Stomach (tissue), 9 donors: Measurements from ENCODE around the gene DOK5. TPM values are rescaled to one million over a fixed set of nuclear protein-coding genes. Genes with fewer than 3 reads are reported as not detected.

Experiments used
- DNase-seq, 2 donors: peaks; one replicate each; pipeline versions ENCODE4 v3.0.0 to v3.0.0-alpha.2; 2013 to 2019
- H3K27ac ChIP-seq, 5 donors: fragments of 200-600 bp in 4 of 5; sonication (generic) in 4 of 5; one replicate each; pipeline ENCODE4 v1.5.1; 2013 to 2019; ENCODE audit warnings: mild to moderate bottlenecking in 1 of 5, moderate library complexity in 1 of 5
- H3K27me3 ChIP-seq, 3 donors: fragments of 200-600 bp; sonication (generic); one replicate each; pipeline ENCODE4 v1.5.1; 2017 to 2019; ENCODE audit warnings: mixed run types in 1 of 3
- H3K36me3 ChIP-seq, 4 donors: fragments of 200-600 bp; sonication (generic); 1 replicate in 3 of 4; 2 replicates in 1 of 4; pipeline ENCODE4 v1.5.1; 2016 to 2019
- H3K4me1 ChIP-seq, 4 donors: fragments of 200-600 bp; sonication (generic); one replicate each; pipeline ENCODE4 v1.5.1; 2016 to 2019
- H3K4me3 ChIP-seq, 4 donors: fragments of 200-600 bp; sonication (generic) in 3 of 4; one replicate each; pipeline ENCODE4 v1.5.1; 2016 to 2019; ENCODE audit warnings: mild to moderate bottlenecking in 1 of 4
- H3K9me3 ChIP-seq, 4 donors: fragments of 200-600 bp; sonication (generic); one replicate each; pipeline ENCODE4 v1.5.1; 2016 to 2019
- CTCF ChIP-seq, 7 experiments: fragments of 450-650 bp in 4 of 7; fragments of 200-600 bp in 3 of 7; sonication (generic) in 3 of 7; IDR thresholded peaks; one replicate each; pipeline ENCODE4 v1.5.1; 2016 to 2019; ENCODE audit warnings: antibody characterized with exemption in 7 of 7, control low read depth in 2 of 7, mild to moderate bottlenecking in 1 of 7
- EP300 ChIP-seq: sonication (generic); formaldehyde crosslinking; IDR thresholded peaks from one replicate; pipeline ENCODE4 v1.6.1; 2017; ENCODE audit warnings: antibody characterized with exemption
- POLR2A ChIP-seq, 4 donors: fragments of 450-650 bp; IDR thresholded peaks; one replicate each; pipeline ENCODE4 v1.6.1; 2016; ENCODE audit warnings: antibody characterized with exemption in 4 of 4, control low read depth in 2 of 4, mild to moderate bottlenecking in 1 of 4, moderate library complexity in 1 of 4
- POLR2AphosphoS5 ChIP-seq, 3 donors: sonication (generic); formaldehyde crosslinking; IDR thresholded peaks; one replicate each; pipeline ENCODE4 v1.6.1; 2016; ENCODE audit warnings: antibody characterized with exemption in 3 of 3
- WGBS, 5 donors: extraction: QIAGEN DNeasy Blood & Tissue Kit in 3 of 5; methylation state at CpG; one replicate each; pipeline versions ENCODE4 v1.1.5 to v1.1.7; 2013 to 2018; 5-methylcytosine and 5-hydroxymethylcytosine counted together
- intact Hi-C: fragments of 100-400 bp; cut with DNase I; formaldehyde crosslinking; loops from one replicate; pipeline ENCODE4 v1.15.1; 2023; ENCODE audit warnings: low total_unique reads
- polyA plus RNA-seq, 3 donors: library from polyadenylated mRNA; stranded (reverse); fragments of 200-250 nt; gene quantifications; one replicate each; pipeline ENCODE4 v1.2.3, GENCODE V29; 2013
- total RNA-seq, 5 donors: library from RNA; depleted of rRNA; stranded (reverse); fragments of >200 nt; gene quantifications; one replicate each; pipeline versions ENCODE4 v1.1.0 to v1.2.3, GENCODE V29; 2014 to 2016
- donor health status: healthy with polysubstance abuse.
- donor health status: Bipolar disorder and iron deficiency.
- donor health status: healthy.

DOK5 gene
- total and polyA plus RNA-seq, 8 donors: 0.58 to 4.4 (median 1.1) TPM; not detected in 4

GRCh38 chr20:54691327-54691726 lies 215.9 kb downstream of the DOK5 start:
- no peak for DNase-seq
- Histone ChIP-seq H3K27ac (no peak overlapping the region), H3K4me3 (no peak overlapping the region), H3K36me3 (no peaks in the 10 kb centered on the region), H3K27me3 (no peaks in the 10 kb centered on the region), H3K9me3 (no peaks in the 10 kb centered on the region), H3K4me1 (no peaks in the 10 kb centered on the region)
- 49 to 73% (median 63%) methylated on average over 2 of the region's 2 CpGs for WGBS, 5 donors
- intact Hi-C loops: no loop called here
- TF ChIP-seq POLR2AphosphoS5 (IDR thresholded peaks at IDR 0.05): no peak
- no peak for TF ChIP-seq CTCF (IDR thresholded peaks at IDR 0.05)
- no peak for TF ChIP-seq EP300
- TF ChIP-seq POLR2A (IDR thresholded peaks at IDR 0.05): no peak

GRCh38 chr20:54692168-54692887 lies 216.9 kb downstream of the DOK5 start:
- DNase-seq: no peak
- Histone ChIP-seq H3K36me3 (no peaks in the 10 kb centered on the region), H3K9me3 (no peaks in the 10 kb centered on the region), H3K4me1 (no peaks in the 10 kb centered on the region), H3K27me3 (no peaks in the 10 kb centered on the region), H3K27ac (no peak overlapping the region), H3K4me3 (no peak overlapping the region)
- intact Hi-C loops: no loop called here
- 50 to 63% (median 54%) methylated on average over 4 of the region's 4 CpGs for WGBS, 5 donors
- TF ChIP-seq EP300: no peak
- no peak for TF ChIP-seq CTCF (IDR thresholded peaks at IDR 0.05)
- no peak for TF ChIP-seq POLR2A (IDR thresholded peaks at IDR 0.05)
- TF ChIP-seq POLR2AphosphoS5 (IDR thresholded peaks at IDR 0.05): no peak

- no peak for TF ChIP-seq CTCF (IDR thresholded peaks at IDR 0.05)
- no peak for TF ChIP-seq POLR2A (IDR thresholded peaks at IDR 0.05)
- no peak for TF ChIP-seq EP300
- no peak for TF ChIP-seq POLR2AphosphoS5 (IDR thresholded peaks at IDR 0.05)
- H3K27me3 ChIP-seq: no peaks in the 10 kb centered on the region
- DNase-seq: no peak
- H3K36me3 ChIP-seq: no peaks in the 10 kb centered on the region
- H3K27ac ChIP-seq: no peak overlapping the region
- WGBS, 5 donors: 80 to 89% (median 86%) methylated on average over 3 of the region's 3 CpGs
- intact Hi-C loops: no loop called here
- H3K4me1 ChIP-seq: no peaks in the 10 kb centered on the region
- no peaks in the 10 kb centered on the region for H3K9me3 ChIP-seq
- no peak overlapping the region for H3K4me3 ChIP-seq
Observed at GRCh38 chr20:54694516-54694915, 219.1 kb downstream of the DOK5 start.

- Histone ChIP-seq H3K27ac (no peak overlapping the region), H3K4me1 (no peaks in the 10 kb centered on the region), H3K36me3 (no peaks in the 10 kb centered on the region), H3K4me3 (no peak overlapping the region), H3K27me3 (no peaks in the 10 kb centered on the region), H3K9me3 (no peaks in the 10 kb centered on the region)
- no peak for TF ChIP-seq POLR2A (IDR thresholded peaks at IDR 0.05)
- TF ChIP-seq CTCF (IDR thresholded peaks at IDR 0.05): no peak
- no peak for TF ChIP-seq POLR2AphosphoS5 (IDR thresholded peaks at IDR 0.05)
- no peak for TF ChIP-seq EP300
- 50 to 75% (median 67%) methylated on average over 1 of the region's 1 CpG for WGBS, 5 donors
- no peak for DNase-seq
- intact Hi-C loops: no loop called here
Observed at GRCh38 chr20:54698373-54698772, 223.0 kb downstream of the DOK5 start.
